Measurements from ENCODE around the gene FAXC. TPM values are rescaled to one million over a fixed set of nuclear protein-coding genes. Genes with fewer than 3 reads are reported as not detected.

FAXC gene
- total RNA-seq, 2 experiments from 2014 or later, result 0.10 TPM; not detected in 1

- POLR2A ChIA-PET, result no interaction called here
These were observed 116.3 kb downstream of the FAXC start for GRCh38 chr6:99233219-99233618.

DNA sequence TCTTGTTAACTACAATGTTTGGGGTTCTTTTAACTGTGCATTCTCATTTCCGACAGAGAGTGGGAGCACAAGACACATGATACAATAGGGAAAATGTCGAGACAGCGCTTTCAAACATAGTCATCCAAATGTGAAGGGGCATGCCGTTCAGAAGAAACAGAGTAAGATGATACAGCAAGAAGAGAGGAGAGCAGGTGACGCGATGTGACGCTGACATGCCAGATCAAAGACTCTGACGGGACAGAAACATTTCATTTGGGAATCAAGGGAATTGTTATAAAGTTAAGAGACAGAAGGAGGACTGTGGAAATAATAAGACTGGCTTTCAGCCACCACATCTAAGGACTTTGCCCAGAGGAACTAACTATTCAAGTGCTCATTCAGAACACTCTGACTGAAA lies 117.4 kb downstream of the FAXC start:
- CTCF ChIA-PET, result no interaction called here
- POLR2A ChIA-PET, result no interaction called here

More at GRCh38 chr6:99233219-99233618, 116.3 kb downstream of the FAXC start:
- CTCF ChIA-PET, result no interaction called here

- ChIA-PET CTCF (no interaction called here), POLR2A (no interaction called here)
These were observed 124.3 kb downstream of the FAXC start for GRCh38 chr6:99225172-99225571.

Other genes starting within 250 kb of the FAXC start
- 10 to 100 TPM; 19.3 to 19.7 TPM for gene COQ3, start 44.5 kb upstream of the FAXC start, total RNA-seq
- gene PNISR, start 75.6 kb upstream of the FAXC start, total RNA-seq, result 10 to 100 TPM; 87.2 TPM
- 10 to 100 TPM; 19.1 to 19.4 TPM for gene USP45, start 165.7 kb upstream of the FAXC start, total RNA-seq
- 10 to 100 TPM; 74.9 to 75.2 TPM for gene CCNC, start 219.0 kb upstream of the FAXC start, total RNA-seq

All from activated CD8-positive, alpha-beta memory T cell treated with anti-CD3 and anti-CD28 coated beads for 36 hours (primary cell).